K562 (cell line): ENCODE results near the gene EFHC2. TPM values are rescaled to one million over a fixed set of nuclear protein-coding genes. Genes with fewer than 3 reads are reported as not detected.

ENCODE experiments used
- DMBX1 ChIP-seq: fragments of 250-450 bp; sonication (Bioruptor Pico); IDR thresholded peaks from 2 replicates; pipeline ENCODE4 v1.8.0; 2022; ENCODE audit warnings: inconsistent platforms, mild to moderate bottlenecking, moderate library complexity, borderline replicate concordance
- FOXK2 ChIP-seq, 2 experiments: fragments of 450-650 bp; IDR thresholded peaks in 1 of 2; conservative IDR thresholded peaks in 1 of 2; 2 replicates each; pipeline ENCODE4 v1.6.1; 2016; ENCODE audit warnings: low read depth in 2 of 2, mild to moderate bottlenecking in 1 of 2
- GTF2F1 ChIP-seq: IDR thresholded peaks from 2 replicates; pipeline ENCODE4 v1.6.1; 2011; ENCODE audit warnings: low read depth, low read length, improper control_type of control experiment
- ILK ChIP-seq: fragments of 450-650 bp; IDR thresholded peaks from 2 replicates; pipeline ENCODE4 v1.6.1; 2016; ENCODE audit warnings: missing genetic modification characterization, low read depth, mild to moderate bottlenecking, missing compliant biosample characterization, moderate library complexity, borderline replicate concordance
- KAT7 ChIP-seq: sonication (generic); formaldehyde crosslinking; IDR thresholded peaks from 2 replicates; pipeline ENCODE4 v1.8.0; 2022; ENCODE audit warnings: missing genetic modification reagents, mild to moderate bottlenecking, borderline replicate concordance
- MEF2D ChIP-seq: conservative IDR thresholded peaks from 2 replicates; pipeline ENCODE4 v1.6.1; 2016; ENCODE audit warnings: low read depth, missing genetic modification characterization, missing compliant biosample characterization
- MLX ChIP-seq, 2 experiments: fragments of 450-650 bp in 1 of 2; sonication (generic) in 1 of 2; formaldehyde crosslinking; conservative IDR thresholded peaks; 2 replicates each; pipeline versions ENCODE4 v1.4.0 to v1.8.1; 2020 to 2022; ENCODE audit warnings: mild to moderate bottlenecking in 1 of 2, missing genetic modification reagents in 1 of 2
- NR2C1 ChIP-seq, 2 experiments: fragments of 450-650 bp; IDR thresholded peaks; 2 replicates each; pipeline ENCODE4 v1.6.1; 2017; ENCODE audit warnings: mild to moderate bottlenecking in 2 of 2, antibody characterized with exemption in 1 of 2, inconsistent platforms in 1 of 2, missing compliant biosample characterization in 1 of 2, missing genetic modification characterization in 1 of 2
- NR4A1 ChIP-seq, 2 experiments: fragments of 250-450 bp in 1 of 2; fragments of 450-650 bp in 1 of 2; sonication (Bioruptor Pico) in 1 of 2; IDR thresholded peaks; 2 replicates each; pipeline versions ENCODE4 v1.4.0 to v1.6.1; 2016 to 2020; ENCODE audit warnings: mild to moderate bottlenecking in 2 of 2, missing compliant biosample characterization in 1 of 2, missing genetic modification characterization in 1 of 2, moderate library complexity in 1 of 2
- PHF8 ChIP-seq: fragments of 200-600 bp; sonication (generic); IDR thresholded peaks from 2 replicates; pipeline ENCODE4 v1.6.1; 2012; ENCODE audit warnings: mixed run types, mild to moderate bottlenecking, inconsistent platforms, low read length, moderate library complexity, borderline replicate concordance
- PRPF4 ChIP-seq: fragments of 200-400 bp; formaldehyde crosslinking; IDR thresholded peaks from one replicate; pipeline ENCODE4 v1.6.1; 2017; ENCODE audit warnings: low read length, low read depth, mild to moderate bottlenecking; ENCODE audit not compliant: insufficient read depth, poor library complexity, severe bottlenecking
- PTRF ChIP-seq: fragments of 450-650 bp; IDR thresholded peaks from 2 replicates; pipeline ENCODE4 v1.6.1; 2016; ENCODE audit warnings: mild to moderate bottlenecking, missing genetic modification characterization, missing compliant biosample characterization
- RAD51 ChIP-seq: fragments of 450-650 bp; IDR thresholded peaks from 2 replicates; pipeline ENCODE4 v1.7.1; 2016; ENCODE audit warnings: low read depth, mild to moderate bottlenecking, borderline replicate concordance
- RFX7 ChIP-seq: fragments of 250-450 bp; sonication (Bioruptor Pico); IDR thresholded peaks from 2 replicates; pipeline ENCODE4 v1.5.1; 2021; ENCODE audit warnings: mild to moderate bottlenecking
- ZNF384 ChIP-seq: IDR thresholded peaks from 2 replicates; pipeline ENCODE4 v1.6.1; 2012; ENCODE audit warnings: low read depth, low read length, improper control_type of control experiment
- ZNF449 ChIP-seq: fragments of 250-450 bp; sonication (Bioruptor Pico); IDR thresholded peaks from 2 replicates; pipeline ENCODE4 v1.8.0; 2022; ENCODE audit warnings: moderate library complexity, mild to moderate bottlenecking, inconsistent platforms
- ZNF639 ChIP-seq, 2 experiments: fragments of 200-800 bp in 1 of 2; sonication (Bioruptor generic) in 1 of 2; sonication (generic) in 1 of 2; formaldehyde crosslinking in 1 of 2; IDR thresholded peaks in 1 of 2; conservative IDR thresholded peaks in 1 of 2; 2 replicates each; pipeline versions ENCODE4 v1.5.0 to v1.6.1; 2016 to 2020; ENCODE audit warnings: missing compliant biosample characterization in 1 of 2, missing genetic modification characterization in 1 of 2, missing genetic modification reagents in 1 of 2
- ZNF766 ChIP-seq: fragments of 200-800 bp; sonication (Bioruptor generic); conservative IDR thresholded peaks from 2 replicates; pipeline ENCODE4 v1.6.1; 2016; ENCODE audit warnings: missing genetic modification characterization, missing compliant biosample characterization
- polyA plus RNA-seq, 8 experiments: library from polyadenylated mRNA; depleted of rRNA in 4 of 8; stranded (reverse) in 5 of 8; unstranded in 3 of 8; fragments of >200 nt; fragmentation: Nextera tagmentation in 2 of 8; fragmentation: Illumina TruSeq in 1 of 8; extraction: Ambion mirVana in 2 of 8; extraction: Trizol in 1 of 8; gene quantifications; 2 replicates each; pipeline versions ENCODE4 v1.2.1 to v1.2.3, GENCODE V29; 2011 to 2014; ENCODE audit warnings: inconsistent platforms in 1 of 8, missing spikeins in 1 of 8
- total RNA-seq, 7 experiments: library from RNA; depleted of rRNA in 6 of 7; stranded (reverse); fragments of >200 nt in 6 of 7; fragmentation: Illumina TruSeq in 2 of 7; extraction: Trizol in 2 of 7; gene quantifications; 2 replicates each; pipeline versions ENCODE4 v1.2.1 to v1.2.3, GENCODE V29; 2011 to 2021; ENCODE audit warnings: low replicate concordance in 1 of 7
- TF ChIP-seq, protein P1 (sequence below): fragments of 250-450 bp; sonication (Bioruptor Pico); IDR thresholded peaks from 2 replicates; pipeline ENCODE4 v1.5.0; 2022; ENCODE audit warnings: mild to moderate bottlenecking

The EFHC2 gene
- total and polyA plus RNA-seq, 9 of the 15 experiments (the other 6 are each of a cell fraction or from before 2014, with no cell fraction given) = 1.3 to 8.1 (median 3.0) TPM

- TF ChIP-seq, protein P1, sequence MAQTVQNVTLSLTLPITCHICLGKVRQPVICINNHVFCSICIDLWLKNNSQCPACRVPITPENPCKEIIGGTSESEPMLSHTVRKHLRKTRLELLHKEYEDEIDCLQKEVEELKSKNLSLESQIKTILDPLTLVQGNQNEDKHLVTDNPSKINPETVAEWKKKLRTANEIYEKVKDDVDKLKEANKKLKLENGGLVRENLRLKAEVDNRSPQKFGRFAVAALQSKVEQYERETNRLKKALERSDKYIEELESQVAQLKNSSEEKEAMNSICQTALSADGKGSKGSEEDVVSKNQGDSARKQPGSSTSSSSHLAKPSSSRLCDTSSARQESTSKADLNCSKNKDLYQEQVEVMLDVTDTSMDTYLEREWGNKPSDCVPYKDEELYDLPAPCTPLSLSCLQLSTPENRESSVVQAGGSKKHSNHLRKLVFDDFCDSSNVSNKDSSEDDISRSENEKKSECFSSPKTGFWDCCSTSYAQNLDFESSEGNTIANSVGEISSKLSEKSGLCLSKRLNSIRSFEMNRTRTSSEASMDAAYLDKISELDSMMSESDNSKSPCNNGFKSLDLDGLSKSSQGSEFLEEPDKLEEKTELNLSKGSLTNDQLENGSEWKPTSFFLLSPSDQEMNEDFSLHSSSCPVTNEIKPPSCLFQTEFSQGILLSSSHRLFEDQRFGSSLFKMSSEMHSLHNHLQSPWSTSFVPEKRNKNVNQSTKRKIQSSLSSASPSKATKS (CRISPR knock-in tag) = no peak
- TF ChIP-seq ZNF766 (CRISPR knock-in tag) = peak; percentile 66; the same call in 1 of the 2 replicates
- TF ChIP-seq GTF2F1 = no peak
- TF ChIP-seq NR4A1 (CRISPR knock-in tag; IDR thresholded peaks at IDR 0.05) = no peak
- TF ChIP-seq NR4A1 (tag; IDR thresholded peaks at IDR 0.05) = peak; percentile 96
- TF ChIP-seq RFX7 (CRISPR knock-in tag) = no peak
- no peak for TF ChIP-seq MLX (CRISPR knock-in tag; conservative IDR thresholded peaks at IDR 0.05)
- no peak for TF ChIP-seq FOXK2 (conservative IDR thresholded peaks at IDR 0.05 in 1 of 2, IDR thresholded peaks at IDR 0.05 in 1 of 2; ENCODE audit: low read depth in 2 of 2)
- TF ChIP-seq ZNF639 (CRISPR knock-in tag; conservative IDR thresholded peaks at IDR 0.05 in 1 of 2, IDR thresholded peaks at IDR 0.05 in 1 of 2) = 0 out of 4 replicates have a peak, but pooled peaks of 1 of the 2 experiments have one; percentile 27
- peak; percentile 58; the same call in 1 of the 2 replicates for TF ChIP-seq PTRF (tag)
- no peak for TF ChIP-seq NR2C1 (IDR thresholded peaks at IDR 0.05)
- peak; percentile 57; the same call in 1 of the 2 replicates for TF ChIP-seq NR2C1 (tag; IDR thresholded peaks at IDR 0.05)
- peak; percentile 64; the same call in 1 of the 2 replicates for TF ChIP-seq MEF2D (tag)
- TF ChIP-seq ZNF449 (CRISPR knock-in tag) = no peak
- no peak for TF ChIP-seq RAD51
- peak; percentile 73 for TF ChIP-seq ILK
- no peak for TF ChIP-seq PHF8
- no peak for TF ChIP-seq PRPF4
- TF ChIP-seq KAT7 = no peak
- no peak for TF ChIP-seq ZNF384
- peak; percentile 60; the same call in 1 of the 2 replicates for TF ChIP-seq DMBX1 (CRISPR knock-in tag)
Measured at GRCh38 chrX:44384688-44385338, 41.3 kb upstream of the EFHC2 start (continued).
